Activated naive CD4-positive, alpha-beta T cell treated with anti-CD3 and anti-CD28 coated beads for 36 hours (primary cell): Measurements from ENCODE around the gene KANSL2. TPM values are rescaled to one million over a fixed set of nuclear protein-coding genes. Genes with fewer than 3 reads are reported as not detected.
A peak's percentile ranks its signal among the peaks of the same experiment; 100 is the strongest.
"Not testable (repeated sequence)": the region's sequence is repeated elsewhere in the genome, so short reads cannot be mapped to it uniquely, and the experiment has no call there.

ENCODE experiments used
- CTCF ChIA-PET: fragments of 350-600 bp; sonication (Branson Sonifier 250); formaldehyde crosslinking; loops from one replicate; lab custom pipeline; 2021; ENCODE audit warnings: antibody characterized with exemption; lab: Charles Lee
- DNase-seq: peaks from one replicate; pipeline ENCODE4 v3.0.0-alpha.2; 2020
- H3K27ac Mint-ChIP-seq: one replicate; pipeline ENCODE4 v1.8.0; 2021; ENCODE audit warnings: mild to moderate bottlenecking, mixed read lengths
- H3K27me3 Mint-ChIP-seq: one replicate; pipeline ENCODE4 v1.8.0; 2021; ENCODE audit warnings: low read depth, mixed read lengths
- H3K36me3 Mint-ChIP-seq: one replicate; pipeline ENCODE4 v1.8.0; 2021; ENCODE audit warnings: low read depth, mixed read lengths
- H3K4me1 Mint-ChIP-seq: one replicate; pipeline ENCODE4 v1.8.0; 2021; ENCODE audit warnings: low read depth, mixed read lengths
- H3K4me3 Mint-ChIP-seq: one replicate; pipeline ENCODE4 v1.8.0; 2021; ENCODE audit warnings: mild to moderate bottlenecking, moderate library complexity, mixed read lengths
- H3K9me3 Mint-ChIP-seq: one replicate; pipeline ENCODE4 v1.8.0; 2021; ENCODE audit warnings: mixed read lengths
- intact Hi-C: fragments of 100-400 bp; cut with micrococcal nuclease; formaldehyde crosslinking; loops from one replicate; pipeline ENCODE4 v1.15.1; 2023
- microRNA-seq: library from miRNA; unstranded; fragments of <30 nt; microRNA quantifications from one replicate; pipeline ENCODE4 v1.2.0, GENCODE V29; 2022; ENCODE audit warnings: borderline microRNAs expressed, borderline replicate concordance
- total RNA-seq, 2 experiments: library from RNA; stranded (reverse); gene quantifications; one replicate each; pipeline ENCODE4 v1.2.3, GENCODE V29; 2021

Gene KANSL2
- total RNA-seq, 2 experiments from 2014 or later = 37.9 to 39.1 TPM

- Mint-ChIP-seq H3K27ac (no peak overlapping the region), H3K4me1 (peaks cover 2% of the 10 kb centered on the region), H3K4me3 (no peak overlapping the region), H3K36me3 (peaks cover 31% of the 10 kb centered on the region), H3K27me3 (no peaks in the 10 kb centered on the region), H3K9me3 (no peaks in the 10 kb centered on the region)
- intact Hi-C loops = no loop called here
- DNase-seq = no peak
- CTCF ChIA-PET = interaction anchor here (0.9 to 1.0 kb wide), 2 partner anchors 19 to 22 kb away, joined by 3 read pairs; no protein-coding TSS in a partner anchor
Observed at GRCh38 chr12:48640428-48640827, 41.6 kb downstream of the KANSL2 start.

GRCh38 chr12:48631071-48631470 lies 51.0 kb downstream of the KANSL2 start:
- DNase-seq = no peak
- Mint-ChIP-seq H3K4me3 (no peak overlapping the region), H3K9me3 (no peaks in the 10 kb centered on the region), H3K4me1 (no peaks in the 10 kb centered on the region), H3K36me3 (no peaks in the 10 kb centered on the region), H3K27ac (no peak overlapping the region), H3K27me3 (peaks cover 4% of the 10 kb centered on the region)
- intact Hi-C loops = loop anchor here (5.0 kb wide), 1 partner anchor 166 kb away; no protein-coding TSS in a partner anchor
- CTCF ChIA-PET = interaction anchor here (1.1 kb wide), 1 partner anchor 13 kb away, joined by 3 read pairs; no protein-coding TSS in a partner anchor

GRCh38 chr12:48630346-48630745 lies 51.7 kb downstream of the KANSL2 start:
- Mint-ChIP-seq H3K27me3 (peaks cover 4% of the 10 kb centered on the region), H3K27ac (no peak overlapping the region), H3K9me3 (no peaks in the 10 kb centered on the region), H3K4me1 (no peaks in the 10 kb centered on the region), H3K4me3 (no peak overlapping the region), H3K36me3 (no peaks in the 10 kb centered on the region)
- intact Hi-C loops = loop anchor here (5.0 kb wide), 1 partner anchor 167 kb away; no protein-coding TSS in a partner anchor
- no peak for DNase-seq
- CTCF ChIA-PET = interaction anchor here (1.4 kb wide), 1 partner anchor 11 kb away, joined by 3 read pairs; no protein-coding TSS in a partner anchor

- Mint-ChIP-seq H3K27ac (no peak overlapping the region), H3K4me1 (no peaks in the 10 kb centered on the region), H3K36me3 (no peaks in the 10 kb centered on the region), H3K4me3 (no peak overlapping the region), H3K27me3 (peaks cover 4% of the 10 kb centered on the region), H3K9me3 (no peaks in the 10 kb centered on the region)
- DNase-seq = no peak
- CTCF ChIA-PET = interaction anchor here (1.2 to 1.4 kb wide), 2 partner anchors 10 to 11 kb away, joined by 3 to 6 read pairs; no protein-coding TSS in a partner anchor
- intact Hi-C loops = no loop called here
Observed at GRCh38 chr12:48629541-48629940, 52.5 kb downstream of the KANSL2 start.

GRCh38 chr12:48627556-48627955 lies 54.5 kb downstream of the KANSL2 start:
- no peak overlapping the region for H3K4me3 Mint-ChIP-seq
- no peaks in the 10 kb centered on the region for H3K36me3 Mint-ChIP-seq
- H3K27ac Mint-ChIP-seq = no peak overlapping the region
- CTCF ChIA-PET = no interaction called here
- no peak for DNase-seq
- no peaks in the 10 kb centered on the region for H3K9me3 Mint-ChIP-seq
- no peaks in the 10 kb centered on the region for H3K4me1 Mint-ChIP-seq
- H3K27me3 Mint-ChIP-seq = peaks cover 4% of the 10 kb centered on the region
- intact Hi-C loops = no loop called here

- H3K4me1 Mint-ChIP-seq, H3K27ac Mint-ChIP-seq, H3K27me3 Mint-ChIP-seq, H3K9me3 Mint-ChIP-seq, intact Hi-C loops, H3K36me3 Mint-ChIP-seq, H3K4me3 Mint-ChIP-seq, DNase-seq: not testable (repeated sequence)
- CTCF ChIA-PET = interaction anchor here (7.6 kb wide), 1 partner anchor 81 kb away, joined by 141 read pairs; no protein-coding TSS in a partner anchor
Observed at GRCh38 chr12:48622997-48623396, 59.0 kb downstream of the KANSL2 start.

- peak; percentile 90 for DNase-seq
- no peaks in the 10 kb centered on the region for H3K36me3 Mint-ChIP-seq
- H3K4me1 Mint-ChIP-seq = peaks cover 2% of the 10 kb centered on the region
- CTCF ChIA-PET = interaction anchor here (0.6 to 7.6 kb wide), 43 partner anchors 11 to 965 kb away, joined by 3 to 141 read pairs (median 4); partner anchors contain the start of genes CCDC184 and SENP1
- peaks cover 7% of the 10 kb centered on the region for H3K27me3 Mint-ChIP-seq
- intact Hi-C loops = loop anchor here (1.0 to 10.0 kb wide), 5 partner anchors 76 to 436 kb away; partner anchors contain the start of gene CCDC184
- H3K27ac Mint-ChIP-seq = no peak overlapping the region
- peaks cover 9% of the 10 kb centered on the region for H3K9me3 Mint-ChIP-seq
- no peak overlapping the region for H3K4me3 Mint-ChIP-seq
Observed at GRCh38 chr12:48618541-48618940, 63.5 kb downstream of the KANSL2 start.

- H3K27me3 Mint-ChIP-seq = peaks cover 11% of the 10 kb centered on the region
- no peak overlapping the region for H3K4me3 Mint-ChIP-seq
- CTCF ChIA-PET = interaction anchor here (0.6 to 1.0 kb wide), 2 partner anchors 170 to 415 kb away, joined by 3 read pairs; no protein-coding TSS in a partner anchor
- no peak for DNase-seq
- H3K36me3 Mint-ChIP-seq = no peaks in the 10 kb centered on the region
- H3K4me1 Mint-ChIP-seq = peaks cover 2% of the 10 kb centered on the region
- intact Hi-C loops = loop anchor here (5.0 to 10.0 kb wide), 4 partner anchors 182 to 433 kb away; partner anchors contain the start of gene CCDC184
- H3K9me3 Mint-ChIP-seq = peaks cover 23% of the 10 kb centered on the region
- no peak overlapping the region for H3K27ac Mint-ChIP-seq
Observed at GRCh38 chr12:48615681-48616080, 66.4 kb downstream of the KANSL2 start.

GRCh38 chr12:48613321-48613720 lies 68.7 kb downstream of the KANSL2 start:
- Mint-ChIP-seq H3K36me3 (no peaks in the 10 kb centered on the region), H3K9me3 (peaks cover 30% of the 10 kb centered on the region), H3K27ac (no peak overlapping the region), H3K4me1 (peaks cover 2% of the 10 kb centered on the region), H3K27me3 (peaks cover 9% of the 10 kb centered on the region), H3K4me3 (no peak overlapping the region)
- CTCF ChIA-PET = no interaction called here
- intact Hi-C loops = loop anchor here (10.0 kb wide), 1 partner anchor 239 kb away; no protein-coding TSS in a partner anchor
- no peak for DNase-seq

Small RNA genes lying within 50 kb of the gene (microRNA-seq; reads per million reads assigned to microRNA genes)
- gene MIR1291 = 3.8 reads per million

Other genes starting within 250 kb of the KANSL2 start
- not detected for gene ANP32D, start 209.7 kb downstream of the KANSL2 start, total RNA-seq
- not detected for gene C12orf54, start 199.7 kb downstream of the KANSL2 start, total RNA-seq
- not detected for gene OR8S1, start 156.6 kb downstream of the KANSL2 start, total RNA-seq
- gene LALBA, start 112.2 kb downstream of the KANSL2 start, total RNA-seq = not detected
- gene CCNT1, start 34.5 kb upstream of the KANSL2 start, total RNA-seq = 10 to 100 TPM; 73.8 to 77.0 TPM
- under 1 TPM; 0.05 to 0.15 TPM for gene ADCY6, start 106.9 kb upstream of the KANSL2 start, total RNA-seq
- gene CACNB3, start 136.3 kb upstream of the KANSL2 start, total RNA-seq = 10 to 100 TPM in 1 of 2 experiments, 1 to 10 TPM in 1; 9.5 to 10.0 TPM
- gene DDX23, start 169.9 kb upstream of the KANSL2 start, total RNA-seq = 100 to 1,000 TPM; 115 to 125 TPM
- 1 to 10 TPM; 6.8 to 7.4 TPM for gene RND1, start 183.6 kb upstream of the KANSL2 start, total RNA-seq
- gene FKBP11, start 243.3 kb upstream of the KANSL2 start, total RNA-seq = 10 to 100 TPM; 49.6 to 59.8 TPM